Ecto neural progenitor cell (in vitro differentiated cells): ENCODE measurements around the gene GRID2.

ENCODE experiments used
- DNase-seq: peaks from one replicate; pipeline ENCODE4 v3.0.0-alpha.2; 2018; ENCODE audit warnings: low spot score

The GRID2 gene

GRCh38 chr4:92733231-92733630 lies 429.5 kb downstream of the GRID2 start:
- no peak for DNase-seq

GRCh38 chr4:92735025-92735665 lies 431.4 kb downstream of the GRID2 start:
- DNase-seq = no peak

- DNase-seq = no peak
Measured at GRCh38 chr4:92760433-92760832, 456.7 kb downstream of the GRID2 start.

GRCh38 chr4:92776080-92776479 lies 472.3 kb downstream of the GRID2 start:
- DNase-seq = no peak

- DNase-seq = no peak
Measured at GRCh38 chr4:92789741-92790140, 486.0 kb downstream of the GRID2 start.

- DNase-seq = no peak
Measured at GRCh38 chr4:92791871-92792440, 488.2 kb downstream of the GRID2 start.

- DNase-seq = no peak
Measured at GRCh38 chr4:92809381-92809780, 505.6 kb downstream of the GRID2 start.

GRCh38 chr4:92812652-92813051 lies 508.9 kb downstream of the GRID2 start:
- DNase-seq = no peak

- DNase-seq = no peak
Measured at GRCh38 chr4:92814677-92815076, 510.9 kb downstream of the GRID2 start.

GRCh38 chr4:92825256-92825655 lies 521.5 kb downstream of the GRID2 start:
- no peak for DNase-seq

GRCh38 chr4:92825791-92826190 lies 522.0 kb downstream of the GRID2 start:
- no peak for DNase-seq

- no peak for DNase-seq
Measured at GRCh38 chr4:92830771-92831170, 527.0 kb downstream of the GRID2 start.

GRCh38 chr4:92840880-92841279 lies 537.1 kb downstream of the GRID2 start:
- DNase-seq = no peak

GRCh38 chr4:92843784-92844183 lies 540.0 kb downstream of the GRID2 start:
- no peak for DNase-seq

- DNase-seq = no peak
Measured at GRCh38 chr4:92847026-92847425, 543.3 kb downstream of the GRID2 start.

GRCh38 chr4:92862509-92862908 lies 558.7 kb downstream of the GRID2 start:
- DNase-seq = no peak

GRCh38 chr4:92864096-92864495 lies 560.3 kb downstream of the GRID2 start:
- no peak for DNase-seq

GRCh38 chr4:92872604-92873003 lies 568.8 kb downstream of the GRID2 start:
- DNase-seq = no peak

GRCh38 chr4:92885632-92886031 lies 581.9 kb downstream of the GRID2 start:
- no peak for DNase-seq

GRCh38 chr4:92952426-92952825 lies 648.7 kb downstream of the GRID2 start:
- no peak for DNase-seq

GRCh38 chr4:92952897-92953296 lies 649.1 kb downstream of the GRID2 start:
- DNase-seq = no peak

GRCh38 chr4:92953462-92953861 lies 649.7 kb downstream of the GRID2 start:
- DNase-seq = no peak

GRCh38 chr4:92961881-92962280 lies 658.1 kb downstream of the GRID2 start:
- no peak for DNase-seq

- no peak for DNase-seq
Measured at GRCh38 chr4:92962831-92963230, 659.1 kb downstream of the GRID2 start.
